ENCODE data around the gene PLAU.
A peak's percentile ranks its signal among the peaks of the same experiment; 100 is the strongest.
"Not testable (repeated sequence)": the region's sequence is repeated elsewhere in the genome, so short reads cannot be mapped to it uniquely, and the experiment has no call there.

Gene PLAU

GRCh38 chr10:73922864-73923133, 11.9 kb downstream of the PLAU start:
- no peak for DNase-seq

DNA sequence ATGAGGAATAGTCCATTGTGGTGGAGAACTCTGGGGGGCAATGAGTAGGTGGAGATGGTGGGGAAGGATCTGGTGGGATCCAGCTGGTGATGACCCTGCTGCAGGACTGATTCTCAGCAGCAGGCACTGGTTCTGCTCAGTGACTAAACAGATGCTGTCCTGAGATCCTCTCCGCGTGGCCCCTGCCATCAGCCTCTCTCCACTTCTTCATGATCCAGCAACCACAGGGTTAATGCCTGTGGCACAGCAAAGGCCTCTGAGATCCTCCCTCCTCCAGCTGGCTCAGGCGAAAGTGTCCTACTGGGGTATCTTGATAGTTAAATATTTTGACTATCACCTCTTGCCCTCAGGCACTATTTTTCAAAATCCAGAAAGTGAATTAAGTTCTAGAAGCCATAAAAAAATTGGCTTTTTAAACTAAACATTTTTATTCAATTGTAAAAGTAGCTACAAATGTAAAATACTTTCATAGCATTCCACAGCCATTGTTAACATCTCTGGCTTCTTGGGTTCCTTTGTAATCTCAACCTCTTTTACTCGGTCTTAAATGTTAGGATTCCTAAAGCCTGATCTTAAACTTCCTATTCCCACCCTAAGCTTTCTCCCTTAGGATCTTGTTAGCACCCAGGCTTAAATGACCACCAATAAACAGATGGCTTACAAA, 13.1 kb downstream of the PLAU start:
- no peak for DNase-seq

DNA sequence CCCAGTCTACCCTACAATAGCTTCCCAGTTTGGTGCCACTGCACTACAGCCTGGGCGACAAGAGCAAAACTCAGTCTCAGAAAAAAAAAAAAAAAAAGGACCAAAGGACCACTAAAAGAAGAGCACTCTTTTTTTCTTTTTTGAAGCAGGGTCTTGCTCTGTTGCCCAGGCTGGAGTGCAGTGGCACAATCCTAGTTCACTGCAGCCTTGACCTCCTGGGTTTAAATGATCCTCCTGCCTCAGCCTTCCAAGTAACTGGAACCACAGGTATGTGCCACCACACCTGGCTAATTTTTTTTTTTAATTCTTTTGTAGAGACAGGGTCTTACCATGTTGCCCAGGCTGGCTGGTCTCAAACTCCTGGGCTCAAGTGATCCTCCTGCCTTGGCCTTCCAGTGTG, 14.0 kb downstream of the PLAU start:
- no peak for DNase-seq

DNA sequence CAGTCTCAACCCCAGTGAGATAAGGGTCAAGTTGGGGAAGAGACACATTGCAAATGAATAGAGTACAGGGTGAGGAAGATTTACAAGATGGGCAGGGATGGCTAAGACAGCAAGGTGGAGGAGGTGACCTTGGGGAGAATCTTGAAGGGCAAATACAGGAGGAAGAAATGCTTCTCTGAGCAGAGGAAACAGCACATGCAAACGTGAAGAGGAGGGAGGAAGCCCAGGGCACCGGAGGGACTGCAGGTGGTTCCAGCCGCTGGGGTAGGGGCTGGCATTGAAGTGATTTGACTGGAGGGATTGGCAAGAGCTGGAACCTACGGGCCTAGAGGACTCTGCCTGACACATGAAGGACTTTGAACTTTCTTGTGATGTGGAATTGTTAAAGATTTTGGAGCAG, 14.6 kb downstream of the PLAU start:
- DNase-seq = no peak

DNA sequence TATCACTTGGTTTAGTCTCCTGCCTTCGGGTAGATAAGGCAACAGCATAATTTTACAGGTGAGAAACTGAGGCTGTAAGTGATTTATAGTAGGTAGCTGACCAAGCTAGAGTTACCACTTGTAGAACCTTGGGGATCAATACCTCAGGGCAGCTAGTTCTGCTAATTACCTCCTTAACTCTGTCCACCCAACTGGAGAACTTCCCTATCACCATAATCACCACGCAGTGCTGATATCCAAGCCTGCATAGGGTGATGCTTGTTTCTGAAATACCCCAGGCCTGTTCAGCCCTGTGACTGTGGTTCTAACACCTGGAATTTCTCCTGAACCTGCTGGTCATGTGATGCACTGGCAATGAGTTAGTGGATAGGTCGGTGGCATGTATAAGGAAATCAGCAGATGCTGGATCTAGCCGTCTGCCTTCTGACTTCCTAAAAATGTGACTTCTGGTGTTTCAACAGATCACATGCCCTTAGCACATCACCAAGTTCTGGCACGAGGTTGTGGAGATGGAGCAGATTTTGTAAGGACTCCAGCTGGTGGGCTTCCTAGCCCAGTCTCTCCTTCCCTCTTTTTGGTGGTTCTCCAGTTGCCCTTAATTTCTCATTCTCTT, 15.3 kb downstream of the PLAU start:
- DNase-seq = no peak

- DNase-seq = not testable (repeated sequence)
Measured at GRCh38 chr10:73930630-73931327, 19.8 kb downstream of the PLAU start.

DNA sequence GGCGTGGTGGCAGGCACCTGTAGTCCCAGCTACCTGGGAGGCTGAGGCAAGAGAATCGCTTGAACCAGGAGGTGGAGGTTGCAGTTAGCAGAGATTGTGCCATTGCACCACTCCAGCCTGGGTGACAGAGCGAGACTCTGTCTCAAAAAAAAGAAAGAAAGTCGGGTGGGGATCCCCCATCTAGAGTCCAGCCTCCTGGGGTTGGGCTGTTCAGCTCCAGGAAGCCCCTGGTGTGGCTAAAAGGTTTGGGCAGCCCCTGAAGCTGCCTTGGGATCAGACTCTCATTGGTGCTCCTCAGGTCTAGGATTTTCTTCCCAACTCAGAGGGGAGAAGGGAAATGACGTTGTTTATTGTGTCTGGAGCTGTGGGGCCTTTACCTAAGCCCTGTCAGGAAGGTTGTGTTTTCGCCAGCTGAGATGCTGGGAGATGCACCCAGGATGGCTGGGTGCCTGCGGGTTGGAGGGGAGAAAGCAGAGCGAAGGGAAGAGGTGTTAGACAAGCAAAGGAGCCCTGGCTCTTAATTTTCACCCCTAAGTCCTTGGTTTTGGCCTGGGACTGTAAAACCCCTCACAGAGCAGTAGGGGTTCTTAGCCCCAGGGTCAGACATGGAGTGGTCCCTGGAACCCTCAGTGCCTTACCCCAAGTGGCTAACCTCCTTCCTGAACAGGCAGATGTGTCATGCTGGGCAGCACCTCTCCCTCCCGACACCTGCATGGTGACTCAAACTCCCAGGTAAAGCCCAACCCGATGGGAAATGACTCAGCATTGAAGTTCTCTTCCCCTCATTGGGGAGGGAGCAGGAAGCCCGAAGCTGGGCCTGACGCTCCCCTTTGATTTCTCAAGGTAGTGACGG, 21.1 kb downstream of the PLAU start:
- no peak for DNase-seq

GRCh38 chr10:73932620-73933112, 21.7 kb downstream of the PLAU start:
- DNase-seq = no peak

GRCh38 chr10:73934074-73934473, 23.1 kb downstream of the PLAU start:
- no peak for DNase-seq

DNA sequence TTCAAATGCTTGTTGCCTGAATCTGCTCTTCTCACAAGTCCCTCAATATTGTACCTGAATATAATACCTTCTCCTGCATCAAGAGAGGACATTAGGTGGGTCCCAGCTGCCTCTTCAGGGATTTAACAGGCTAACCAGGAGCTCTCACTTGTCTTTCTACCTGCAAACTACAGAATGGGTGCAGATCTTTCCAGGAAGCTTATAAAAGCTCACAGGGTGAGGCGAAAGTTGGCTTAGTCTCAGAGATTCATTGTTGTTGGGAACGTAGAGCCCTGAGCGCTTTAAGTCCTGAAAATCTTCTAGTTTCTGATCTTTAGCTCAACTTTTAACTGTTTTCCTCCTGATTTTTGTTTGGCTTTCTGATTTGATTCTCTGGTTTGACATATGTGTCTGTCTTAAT, 25.0 kb downstream of the PLAU start:
- no peak for DNase-seq

GRCh38 chr10:73937333-73938043, 26.6 kb downstream of the PLAU start:
- DNase-seq = no peak

GRCh38 chr10:73940634-73941221, 29.8 kb downstream of the PLAU start:
- peak in 1 of 2 experiments; percentile 6 for DNase-seq

DNA sequence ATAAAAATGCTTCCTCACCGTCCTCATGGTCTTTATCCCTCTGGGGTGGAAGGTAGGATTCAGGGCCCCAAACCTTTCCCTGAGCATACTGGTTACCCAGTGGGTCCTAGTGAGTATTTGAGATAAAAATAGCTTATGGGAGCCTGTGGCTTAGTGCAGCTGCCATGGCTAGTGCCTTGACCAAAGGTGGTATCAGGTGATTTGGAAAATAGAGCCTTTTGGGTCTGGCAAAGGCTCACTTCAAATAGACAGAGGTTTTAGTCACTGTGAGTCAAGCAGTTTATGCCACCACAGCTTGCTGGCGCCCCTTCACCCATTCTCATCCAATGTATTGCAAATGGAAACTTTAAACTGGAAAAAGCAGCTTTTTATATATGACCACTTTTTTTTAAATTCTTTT, 30.4 kb downstream of the PLAU start:
- no peak for DNase-seq

DNA sequence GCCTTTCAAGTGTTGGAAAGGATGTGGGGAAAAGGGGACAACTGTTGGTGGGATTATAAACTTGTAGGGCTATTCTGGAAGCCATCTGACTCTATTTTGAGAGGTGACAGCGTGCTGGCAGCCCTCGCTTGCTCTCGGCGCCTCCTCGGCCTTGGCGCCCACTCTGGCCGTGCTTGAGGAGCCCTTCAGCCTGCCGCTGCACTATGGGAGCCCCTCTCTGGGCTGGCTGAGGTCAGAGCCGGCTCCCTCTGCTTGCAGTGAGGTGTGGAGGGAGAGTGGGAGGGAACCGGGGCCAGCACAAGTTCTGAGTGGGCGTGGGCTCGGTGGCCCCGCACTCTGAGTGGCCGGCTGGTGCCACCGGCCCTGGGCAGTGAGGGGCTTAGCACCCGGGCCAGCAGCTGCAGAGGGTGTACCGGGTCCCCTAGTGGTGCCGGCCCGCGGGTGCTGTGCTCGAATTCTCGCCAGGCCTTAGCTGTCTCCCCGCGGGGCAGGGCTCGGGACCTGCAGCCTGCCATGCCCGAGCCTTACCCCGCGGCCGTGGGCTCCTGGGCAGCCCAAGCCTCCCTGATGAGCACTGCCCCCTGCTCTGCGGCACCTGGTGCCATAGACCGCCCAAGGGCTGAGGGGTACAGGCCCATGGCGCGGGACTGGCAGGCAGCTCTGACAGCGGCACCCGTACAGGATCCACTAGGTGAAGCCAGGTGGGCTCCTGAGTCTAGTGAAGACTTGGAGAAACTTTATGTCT, 33.6 kb downstream of the PLAU start:
- DNase-seq = no peak

DNA sequence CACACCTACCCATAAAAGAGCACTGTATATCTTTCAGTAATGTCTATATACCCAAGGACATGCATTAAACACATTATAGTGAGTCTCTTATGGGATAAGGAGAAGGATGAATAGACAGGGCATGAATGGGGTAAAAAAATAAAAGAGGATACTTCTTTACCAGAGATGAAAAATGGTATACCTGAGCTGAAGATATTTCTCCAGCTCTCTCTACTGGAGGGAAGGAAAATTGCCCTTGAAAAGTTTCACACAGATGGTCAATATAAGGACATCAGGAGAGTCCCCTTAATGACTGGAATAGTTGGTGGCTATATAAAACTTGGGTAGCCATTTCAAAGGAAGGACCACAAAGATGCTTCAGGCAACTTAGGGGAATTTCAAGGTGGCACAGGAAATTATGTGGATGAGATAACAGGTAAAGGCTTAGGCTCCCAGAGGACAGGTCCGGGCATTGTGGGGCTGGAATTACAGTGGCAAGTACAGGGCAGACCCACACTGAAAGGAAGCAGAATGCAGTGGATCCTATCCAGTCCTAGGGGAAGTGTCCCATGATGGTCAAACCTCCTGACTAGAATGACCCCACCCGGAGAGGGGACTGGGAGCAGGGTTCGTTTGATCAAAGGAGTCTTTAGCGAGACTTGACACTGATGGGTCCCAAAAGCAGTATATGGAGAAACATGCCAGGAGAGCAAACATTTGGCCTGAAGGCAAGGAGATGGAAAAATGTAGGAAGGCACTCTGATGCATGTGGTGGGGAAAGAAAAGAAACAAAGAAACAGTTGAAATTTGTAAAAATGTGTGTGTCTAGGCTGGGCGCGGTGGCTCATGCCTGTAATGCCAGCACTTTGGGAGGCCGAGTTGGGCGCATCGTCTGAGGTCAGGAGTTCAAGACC, 35.6 kb downstream of the PLAU start:
- no peak for DNase-seq

DNA sequence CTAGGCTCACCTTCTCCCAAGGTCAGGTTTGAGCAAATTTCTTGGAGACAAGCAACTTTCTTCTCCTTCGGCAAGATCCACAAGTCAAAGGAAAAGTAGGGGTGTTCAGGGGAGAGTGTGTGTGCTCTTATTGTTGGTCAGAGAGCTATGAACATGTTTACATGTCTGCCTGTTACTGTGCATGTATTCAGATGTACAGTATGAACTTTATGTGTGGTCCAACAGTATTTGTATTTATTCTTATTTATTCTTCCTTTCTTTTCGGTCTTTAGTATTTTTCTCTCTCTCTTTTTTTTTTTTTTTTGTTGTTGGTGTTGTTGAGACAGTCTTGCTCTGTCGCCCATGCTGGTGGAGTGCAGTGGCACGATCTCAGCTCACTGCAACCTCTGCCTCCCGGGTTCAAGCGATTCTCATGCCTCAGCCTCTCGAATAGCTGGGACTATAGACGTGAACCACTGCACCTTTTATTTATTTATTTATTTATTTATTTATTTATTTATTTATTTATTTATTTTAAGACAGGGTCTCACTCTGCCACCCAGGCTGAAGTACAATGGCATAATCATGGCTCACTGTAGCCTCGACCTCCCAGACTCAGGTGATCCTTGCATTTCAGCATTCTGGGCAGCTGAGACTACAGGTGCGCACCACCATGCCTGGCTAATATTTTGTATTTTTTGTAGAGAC, 38.2 kb downstream of the PLAU start:
- no peak for DNase-seq

DNA sequence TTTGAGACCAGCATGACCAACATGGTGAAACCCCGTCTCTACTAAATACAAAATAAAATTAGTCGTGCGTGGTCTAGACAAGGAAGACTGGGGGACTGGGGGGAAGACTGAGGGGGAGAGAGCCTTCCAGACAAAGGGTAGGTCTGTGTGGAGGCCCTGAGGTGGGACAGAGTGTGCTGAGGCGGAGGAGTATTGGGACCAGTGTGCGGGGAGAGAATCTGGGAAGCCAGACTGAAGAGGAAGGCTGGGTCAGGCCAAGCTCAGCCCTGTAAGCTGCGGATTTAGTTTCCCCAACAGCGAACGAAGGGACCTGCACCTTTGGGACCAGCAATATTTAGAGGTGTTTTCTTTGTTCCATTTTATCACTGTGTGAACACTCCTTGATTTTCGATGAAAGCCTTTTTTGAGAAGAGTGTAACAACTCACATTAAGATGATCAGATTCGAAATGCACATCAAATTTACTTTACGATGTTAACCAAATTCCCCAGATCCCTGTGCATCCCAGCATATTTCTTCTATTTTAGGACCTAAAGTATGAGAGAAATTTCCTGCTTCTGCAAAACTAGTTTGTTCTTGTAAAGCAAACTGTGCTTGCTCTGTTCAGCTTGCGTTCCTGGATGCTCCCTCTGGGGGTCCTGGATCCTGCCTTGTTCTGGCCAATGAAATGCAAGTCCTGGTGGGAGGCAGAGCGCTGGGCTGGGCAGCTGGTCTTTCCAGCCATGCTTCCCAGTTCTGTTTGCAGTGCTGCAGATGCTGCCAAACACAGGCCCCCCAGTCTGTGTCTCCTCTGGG, 39.4 kb downstream of the PLAU start:
- no peak for DNase-seq

GRCh38 chr10:73953665-73954064, 42.7 kb downstream of the PLAU start:
- DNase-seq = no peak

DNA sequence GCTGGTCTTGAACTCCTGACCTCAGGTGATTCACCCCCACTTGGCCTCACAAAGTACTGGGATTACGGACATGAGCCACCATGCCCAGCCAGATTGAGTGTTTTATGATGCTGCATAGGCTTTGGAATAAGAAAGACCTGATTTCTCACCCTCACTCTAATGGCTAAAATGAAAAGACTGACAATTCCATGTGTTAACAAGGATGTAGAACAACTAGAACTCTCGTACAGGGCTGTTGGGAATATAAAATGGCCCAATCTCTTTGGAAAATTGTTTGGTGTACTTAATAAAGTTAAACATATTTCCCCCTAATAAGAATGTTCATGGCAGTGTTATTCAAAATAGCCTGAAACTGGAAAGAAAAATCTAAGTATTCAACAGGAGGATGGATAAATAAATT, 43.8 kb downstream of the PLAU start:
- no peak for DNase-seq
